IMR-90 (cell line): ENCODE results near the gene PATE4. TPM values are rescaled to one million over a fixed set of nuclear protein-coding genes. Genes with fewer than 3 reads are reported as not detected.

Experiments
- ATAC-seq: fragments of 200-7000 bp; cut with Tn5 transposase; 2 replicates; pipeline ENCODE4 v1.9.1; 2020; ENCODE audit warnings: low read depth, mild to moderate bottlenecking, moderate library complexity
- BruUV-seq: library from RNA; stranded (reverse); fragments of 400-500 nt; replicated peaks from 2 replicates; lab custom pipeline; 2021; lab: Mats Ljungman, UMichigan
- CTCF ChIA-PET: fragments of 300-600 bp; formaldehyde crosslinking; extraction: SDS; loops from one replicate; lab custom pipeline; 2021; ENCODE audit warnings: antibody characterized with exemption; lab: Yijun Ruan, JAX
- POLR2A ChIA-PET: fragments of 300-600 bp; sonication (Branson Sonifier 250); formaldehyde crosslinking; loops from one replicate; lab custom pipeline; 2022; ENCODE audit warnings: antibody characterized with exemption; ENCODE audit not compliant: unreplicated experiment; lab: Charles Lee
- DNase-seq: peaks from one replicate; pipeline ENCODE4 v3.0.0; 2013
- H2AFZ ChIP-seq: replicated peaks from 2 replicates; pipeline ENCODE3; 2013; ENCODE audit warnings: low read length, mild to moderate bottlenecking; ENCODE audit not compliant: poor library complexity
- H2AK5ac ChIP-seq: 2 replicates; pipeline ENCODE4 v1.6.1; 2013; ENCODE audit warnings: low read depth, low read length, inconsistent platforms
- H2AK9ac ChIP-seq: replicated peaks from 2 replicates; pipeline ENCODE3; 2013; ENCODE audit warnings: mild to moderate bottlenecking, low read depth, low read length, moderate library complexity; ENCODE audit not compliant: poor library complexity
- H2BK120ac ChIP-seq: 2 replicates; pipeline ENCODE4 v1.6.1; 2013; ENCODE audit warnings: low read depth, low read length, inconsistent platforms
- H2BK15ac ChIP-seq: 3 replicates; pipeline ENCODE4 v1.6.1; 2013; ENCODE audit warnings: low read depth, low read length, inconsistent platforms
- H2BK20ac ChIP-seq: 2 replicates; pipeline ENCODE4 v1.6.1; 2013; ENCODE audit warnings: low read depth, mild to moderate bottlenecking, inconsistent platforms, low read length, moderate library complexity
- H2BK5ac ChIP-seq: 2 replicates; pipeline ENCODE4 v1.6.1; 2013; ENCODE audit warnings: mild to moderate bottlenecking, low read depth, low read length, inconsistent platforms; ENCODE audit not compliant: poor library complexity, severe bottlenecking
- H3K14ac ChIP-seq: replicated peaks from 2 replicates; pipeline ENCODE4 v1.6.1; 2013; ENCODE audit warnings: low read depth, low read length, inconsistent platforms
- H3K18ac ChIP-seq: 2 replicates; pipeline ENCODE4 v1.6.1; 2013; ENCODE audit warnings: low read depth, low read length, control low read depth
- H3K23ac ChIP-seq: 2 replicates; pipeline ENCODE4 v1.6.1; 2013; ENCODE audit warnings: low read depth, low read length, inconsistent platforms
- H3K27ac ChIP-seq: 2 replicates; pipeline ENCODE4 v1.5.1; 2013; ENCODE audit warnings: mild to moderate bottlenecking, control low read depth, low read length; ENCODE audit not compliant: insufficient read depth
- H3K27me3 ChIP-seq: 2 replicates; pipeline ENCODE4 v1.6.1; 2013; ENCODE audit warnings: low read length; ENCODE audit not compliant: control insufficient read depth, insufficient read depth
- H3K36me3 ChIP-seq: 2 replicates; pipeline ENCODE4 v1.6.1; 2013; ENCODE audit warnings: low read length, mixed read lengths; ENCODE audit not compliant: control insufficient read depth, insufficient read depth
- H3K4ac ChIP-seq: 2 replicates; pipeline ENCODE4 v1.6.1; 2013; ENCODE audit warnings: low read depth, low read length, inconsistent platforms
- H3K4me1 ChIP-seq: 2 replicates; pipeline ENCODE4 v1.6.1; 2013; ENCODE audit warnings: low read length, mixed read lengths; ENCODE audit not compliant: control insufficient read depth, insufficient read depth
- H3K4me2 ChIP-seq: 2 replicates; pipeline ENCODE4 v1.6.1; 2013; ENCODE audit warnings: low read depth, mild to moderate bottlenecking, control low read depth, low read length, moderate library complexity
- H3K4me3 ChIP-seq: 2 replicates; pipeline ENCODE4 v1.5.1; 2013; ENCODE audit warnings: low read depth, mild to moderate bottlenecking, control low read depth, low read length, moderate library complexity; ENCODE audit not compliant: insufficient read depth
- H3K56ac ChIP-seq: 2 replicates; pipeline ENCODE4 v1.6.1; 2013; ENCODE audit warnings: low read length, inconsistent platforms; ENCODE audit not compliant: insufficient read depth; ENCODE audit errors: extremely low read depth
- H3K79me1 ChIP-seq, 2 experiments: 2 replicates each; pipeline ENCODE4 v1.6.1; 2013; ENCODE audit warnings: low read length in 2 of 2, inconsistent platforms in 1 of 2, low read depth in 1 of 2
- H3K9ac ChIP-seq: 2 replicates; pipeline ENCODE4 v1.6.1; 2013; ENCODE audit warnings: low read depth, low read length, control low read depth
- H3K9me1 ChIP-seq: 2 replicates; pipeline ENCODE4 v1.6.1; 2013; ENCODE audit warnings: low read length, inconsistent platforms; ENCODE audit not compliant: insufficient read depth
- H3K9me3 ChIP-seq: 2 replicates; pipeline ENCODE4 v1.6.1; 2013; ENCODE audit warnings: low read length; ENCODE audit not compliant: control insufficient read depth, insufficient read depth
- H4K20me1 ChIP-seq: 2 replicates; pipeline ENCODE4 v1.6.1; 2013; ENCODE audit warnings: low read length, inconsistent platforms; ENCODE audit not compliant: insufficient read depth
- H4K5ac ChIP-seq: 2 replicates; pipeline ENCODE4 v1.6.1; 2013; ENCODE audit warnings: mild to moderate bottlenecking, low read depth, low read length, control low read depth
- H4K8ac ChIP-seq, 2 experiments: 2 replicates each; pipeline ENCODE4 v1.6.1; 2013; ENCODE audit warnings: low read depth in 2 of 2, low read length in 2 of 2, control low read depth in 1 of 2, inconsistent platforms in 1 of 2
- H4K91ac ChIP-seq: 2 replicates; pipeline ENCODE4 v1.6.1; 2013; ENCODE audit warnings: low read depth, low read length, inconsistent platforms; ENCODE audit not compliant: insufficient read depth
- CEBPB ChIP-seq: IDR thresholded peaks from 2 replicates; pipeline ENCODE4 v1.6.1; 2012; ENCODE audit warnings: low read depth, low read length, improper control_type of control experiment
- FOS ChIP-seq: fragments of 150-350 bp; IDR thresholded peaks from 2 replicates; pipeline ENCODE4 v1.6.1; 2016; ENCODE audit warnings: low read depth, low read length
- POLR2A ChIP-seq: IDR thresholded peaks from 2 replicates; pipeline ENCODE4 v1.6.1; 2012; ENCODE audit warnings: mild to moderate bottlenecking, low read depth, low read length
- RAD21 ChIP-seq: IDR thresholded peaks from 2 replicates; pipeline ENCODE4 v1.6.1; 2012; ENCODE audit warnings: low read length, improper control_type of control experiment
- WGBS, 2 experiments: methylation state at CpG; one replicate each; pipeline versions ENCODE4 v1.1.5 to v1.1.7; 2013; ENCODE audit warnings: missing lambda C conversion rate in 2 of 2; ENCODE audit not compliant: insufficient read length in 1 of 2; ENCODE audit errors: extremely low coverage in 2 of 2; 5-methylcytosine and 5-hydroxymethylcytosine counted together
- dilution Hi-C: fragments of 300-500 bp; cut with HindIII; formaldehyde crosslinking; loops from one replicate; pipeline ENCODE4 v1.14.3; 2018; ENCODE audit warnings: low sequenced_read_pairs; ENCODE audit not compliant: unreplicated experiment
- in situ Hi-C: fragments of 300-500 bp; cut with MboI; formaldehyde crosslinking; loops from 3 replicates; pipeline ENCODE4 v1.14.3; 2019; ENCODE audit warnings: low sequenced_read_pairs, inconsistent platforms, mixed read lengths
- intact Hi-C: fragments of 100-400 bp; cut with micrococcal nuclease; formaldehyde crosslinking; loops from 2 replicates; pipeline ENCODE4 v1.10.0; 2022
- polyA plus RNA-seq, 3 experiments: library from polyadenylated mRNA; depleted of rRNA; stranded (reverse); fragments of >200 nt; gene quantifications; 2 replicates each; pipeline ENCODE4 v1.2.3, GENCODE V29; 2012; ENCODE audit warnings: low replicate concordance in 1 of 3
- total RNA-seq: library from RNA; depleted of rRNA; stranded (reverse); fragments of >200 nt; gene quantifications from 2 replicates; pipeline ENCODE4 v1.2.3, GENCODE V29; 2012
- TF ChIP-seq, protein P1 (sequence below): fragments of 150-350 bp; IDR thresholded peaks from 2 replicates; pipeline ENCODE4 v1.6.1; 2016; ENCODE audit warnings: low read depth, mild to moderate bottlenecking, low read length, moderate library complexity, borderline replicate concordance
- TF ChIP-seq, protein P2 (sequence below): fragments of 150-350 bp; IDR thresholded peaks from 2 replicates; pipeline ENCODE4 v1.6.1; 2017; ENCODE audit warnings: mild to moderate bottlenecking, antibody characterized with exemption, low read length, low read depth

Gene PATE4
- total and polyA plus RNA-seq, 2 of the 4 experiments (the other 2 are of a cell fraction): not detected

DNA sequence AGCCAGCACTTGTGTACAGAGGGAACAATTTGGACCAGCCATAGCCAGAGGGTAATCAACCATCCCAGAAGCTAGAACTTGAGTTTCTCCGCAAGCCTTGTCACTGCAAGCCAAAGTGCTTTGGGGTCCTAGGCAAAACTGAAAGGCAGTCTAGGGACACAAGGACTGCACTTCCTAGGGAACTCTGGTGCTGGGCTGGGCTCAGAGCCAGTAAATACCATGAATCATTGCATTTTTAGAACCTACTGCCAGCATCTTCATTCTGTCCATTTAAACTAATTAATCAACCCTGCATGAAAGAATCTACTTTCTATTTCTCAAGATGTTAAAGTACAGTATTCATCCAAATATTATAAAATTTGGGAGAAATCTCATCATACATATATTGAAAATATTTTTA, 25.2 kb upstream of the PATE4 start:
- POLR2A ChIA-PET: no interaction called here
- Histone ChIP-seq H3K56ac (no peak overlapping the region), H3K4me2 (no peak overlapping the region), H3K4ac (no peak overlapping the region), H3K9me3 (no peaks in the 10 kb centered on the region; the same call in 1 of the 2 replicates), H3K36me3 (no peaks in the 10 kb centered on the region), H4K5ac (no peak overlapping the region), H4K20me1 (no peaks in the 10 kb centered on the region), H3K79me1 (no peaks in the 10 kb centered on the region), H3K23ac (no peak overlapping the region), H4K8ac (no peak overlapping the region), H2BK120ac (no peak overlapping the region), H2BK20ac (no peak overlapping the region), H3K14ac (no peak overlapping the region), H3K27me3 (no peaks in the 10 kb centered on the region), H2AK9ac (no peak overlapping the region), H2AFZ (no peak overlapping the region), H3K4me3 (no peak overlapping the region), H2AK5ac (no peak overlapping the region), H4K91ac (no peak overlapping the region), H2BK15ac (no peak overlapping the region), H3K9ac (no peak overlapping the region), H2BK5ac (no peak overlapping the region), H3K18ac (no peak overlapping the region), H3K27ac (no peak overlapping the region), H3K4me1 (no peaks in the 10 kb centered on the region), H3K9me1 (no peaks in the 10 kb centered on the region)
- intact Hi-C loops: no loop called here
- WGBS, 2 experiments: no CpG with 5 or more reads among the region's 1 CpG
- no peak for TF ChIP-seq FOS
- no peak for TF ChIP-seq RAD21
- TF ChIP-seq CEBPB: no peak
- no peak for TF ChIP-seq POLR2A
- TF ChIP-seq, protein P1, sequence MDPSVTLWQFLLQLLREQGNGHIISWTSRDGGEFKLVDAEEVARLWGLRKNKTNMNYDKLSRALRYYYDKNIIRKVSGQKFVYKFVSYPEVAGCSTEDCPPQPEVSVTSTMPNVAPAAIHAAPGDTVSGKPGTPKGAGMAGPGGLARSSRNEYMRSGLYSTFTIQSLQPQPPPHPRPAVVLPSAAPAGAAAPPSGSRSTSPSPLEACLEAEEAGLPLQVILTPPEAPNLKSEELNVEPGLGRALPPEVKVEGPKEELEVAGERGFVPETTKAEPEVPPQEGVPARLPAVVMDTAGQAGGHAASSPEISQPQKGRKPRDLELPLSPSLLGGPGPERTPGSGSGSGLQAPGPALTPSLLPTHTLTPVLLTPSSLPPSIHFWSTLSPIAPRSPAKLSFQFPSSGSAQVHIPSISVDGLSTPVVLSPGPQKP: no peak
- TF ChIP-seq, protein P2, sequence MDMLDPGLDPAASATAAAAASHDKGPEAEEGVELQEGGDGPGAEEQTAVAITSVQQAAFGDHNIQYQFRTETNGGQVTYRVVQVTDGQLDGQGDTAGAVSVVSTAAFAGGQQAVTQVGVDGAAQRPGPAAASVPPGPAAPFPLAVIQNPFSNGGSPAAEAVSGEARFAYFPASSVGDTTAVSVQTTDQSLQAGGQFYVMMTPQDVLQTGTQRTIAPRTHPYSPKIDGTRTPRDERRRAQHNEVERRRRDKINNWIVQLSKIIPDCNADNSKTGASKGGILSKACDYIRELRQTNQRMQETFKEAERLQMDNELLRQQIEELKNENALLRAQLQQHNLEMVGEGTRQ: no peak
- no TSS peak for BruUV-seq
- dilution Hi-C loops: no loop called here
- DNase-seq (peak; percentile 1), ATAC-seq (no peak)
- in situ Hi-C loops: no loop called here
- CTCF ChIA-PET: no interaction called here
